T-helper 22 cell (primary cell): ENCODE data around the gene DOCK4.

Experiments used
- DNase-seq: peaks from one replicate; pipeline ENCODE4 v3.0.0-alpha.2; 2020; ENCODE audit warnings: low read depth

Gene DOCK4

DNA sequence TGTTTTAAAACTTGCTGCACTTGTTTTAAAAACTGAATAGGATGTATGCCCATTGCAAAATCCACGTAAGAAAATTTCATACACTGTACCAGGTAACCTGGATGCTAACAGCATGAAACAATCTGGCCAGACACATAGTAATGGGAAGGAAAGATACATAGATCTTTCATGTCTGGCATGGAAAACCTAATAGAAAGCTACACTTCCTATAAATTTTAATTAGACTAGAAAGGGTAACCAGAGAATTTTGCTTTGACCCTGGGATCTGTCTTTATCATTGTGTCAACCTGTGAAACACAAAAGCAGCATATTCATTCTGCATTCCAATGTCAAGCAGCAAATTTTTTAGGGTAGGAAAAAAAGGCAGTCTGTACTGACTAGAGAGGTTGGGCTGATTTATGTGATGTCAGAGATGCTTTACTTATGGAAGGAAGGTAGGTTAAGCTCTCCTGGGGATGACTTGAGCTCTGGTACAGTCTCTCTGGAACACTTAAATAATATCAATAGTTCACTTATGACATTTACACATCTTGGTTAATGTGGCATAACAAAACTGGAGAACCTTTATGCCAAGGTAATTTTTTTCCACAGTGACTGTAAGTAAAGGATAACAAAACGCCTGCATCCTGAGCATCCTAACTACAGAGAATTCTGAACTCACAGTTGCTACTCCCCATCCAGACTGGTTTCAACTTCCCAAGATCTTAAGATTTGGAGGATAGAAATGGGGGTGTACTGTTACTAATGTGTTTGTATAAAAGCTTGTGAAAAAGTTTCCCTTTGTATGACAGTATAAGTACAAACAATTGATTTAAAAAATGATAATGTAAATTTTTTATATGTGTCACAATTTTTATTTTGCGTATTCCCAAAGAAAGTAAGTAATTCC, 44.7 kb downstream of the DOCK4 start:
- no peak for DNase-seq

DNA sequence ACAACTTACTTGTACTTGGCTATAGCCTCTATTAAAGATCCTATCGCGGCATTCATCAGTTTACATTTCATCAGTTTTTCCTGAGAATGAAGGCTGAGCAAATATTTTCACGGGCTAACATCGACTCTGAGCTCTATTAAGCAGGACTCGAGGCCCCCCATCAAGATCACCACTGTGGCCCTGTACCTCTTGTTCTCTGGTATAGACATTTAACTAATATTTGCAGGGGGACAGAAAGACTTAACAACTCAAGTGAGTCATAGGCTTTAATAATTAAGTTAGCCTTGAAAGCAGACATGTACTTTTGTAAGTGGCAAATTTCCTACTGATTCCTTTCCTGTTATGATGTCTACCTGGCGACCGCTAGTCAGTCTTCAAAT, 45.4 kb downstream of the DOCK4 start:
- no peak for DNase-seq

DNA sequence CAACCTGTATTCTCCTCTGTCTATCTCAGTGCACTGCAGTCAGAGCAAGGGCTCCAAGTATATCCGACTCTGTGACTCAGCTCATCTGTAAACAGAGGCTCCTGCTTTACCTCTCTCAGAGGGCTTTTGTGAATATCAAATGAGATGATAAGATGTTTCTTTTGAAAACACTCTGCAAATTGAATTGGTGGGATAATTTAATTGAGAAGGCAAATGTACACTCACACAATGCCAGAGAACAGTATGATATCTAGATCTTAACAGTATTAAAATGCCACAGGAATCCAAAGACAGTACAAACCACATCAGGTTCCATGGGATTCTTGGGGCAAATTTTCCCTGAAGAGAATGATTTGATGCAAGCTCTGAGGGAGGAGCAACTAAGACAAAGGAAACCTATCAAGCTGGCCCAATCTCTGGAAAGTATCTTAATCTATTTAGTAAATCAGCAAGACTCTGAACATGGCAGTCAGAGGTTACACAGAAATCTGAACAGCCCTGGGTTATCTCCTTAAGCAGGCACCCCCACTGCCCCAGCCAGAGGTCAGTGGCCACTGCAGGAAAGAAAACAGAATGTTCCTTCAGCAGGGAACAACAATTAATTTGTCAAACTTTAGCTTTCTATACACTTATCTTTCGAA, 45.9 kb downstream of the DOCK4 start:
- DNase-seq = no peak

DNA sequence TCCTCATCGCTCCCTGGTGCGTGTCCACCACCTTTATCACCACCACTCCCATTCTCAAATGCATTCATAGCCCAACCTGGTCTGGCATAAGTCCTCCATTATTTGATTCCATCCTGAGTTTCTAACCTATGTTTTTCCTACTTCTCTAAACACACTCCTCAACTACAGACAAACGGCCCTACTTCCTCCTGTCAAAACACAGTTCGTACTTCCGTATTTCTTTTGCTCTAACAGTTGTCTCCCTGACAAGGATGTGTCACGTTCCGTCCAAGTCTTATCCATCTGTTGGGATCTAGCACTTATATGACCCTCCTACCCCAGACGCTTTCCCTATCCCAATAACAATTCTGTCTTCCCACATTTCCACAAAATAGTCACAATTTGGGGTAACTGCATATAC, 46.8 kb downstream of the DOCK4 start:
- DNase-seq = no peak

DNA sequence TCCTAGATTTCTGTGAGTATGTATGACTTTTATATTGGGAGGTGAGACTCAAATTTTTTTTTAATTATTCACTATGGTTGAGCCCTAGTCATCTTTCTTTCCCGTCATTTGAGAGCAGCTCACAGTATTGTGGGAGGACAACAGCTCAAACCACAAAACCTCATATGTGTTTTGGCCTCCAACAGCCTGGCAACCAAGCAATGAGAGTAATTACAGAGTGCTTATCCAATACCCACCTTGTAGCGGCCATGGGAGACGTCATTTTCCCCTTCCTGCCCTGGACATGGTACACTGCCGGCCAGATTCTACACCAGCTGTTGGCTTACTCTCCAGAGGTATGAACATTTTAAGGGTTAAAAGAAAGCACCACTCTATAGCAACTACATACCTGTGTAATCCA, 49.1 kb downstream of the DOCK4 start:
- no peak for DNase-seq

DNA sequence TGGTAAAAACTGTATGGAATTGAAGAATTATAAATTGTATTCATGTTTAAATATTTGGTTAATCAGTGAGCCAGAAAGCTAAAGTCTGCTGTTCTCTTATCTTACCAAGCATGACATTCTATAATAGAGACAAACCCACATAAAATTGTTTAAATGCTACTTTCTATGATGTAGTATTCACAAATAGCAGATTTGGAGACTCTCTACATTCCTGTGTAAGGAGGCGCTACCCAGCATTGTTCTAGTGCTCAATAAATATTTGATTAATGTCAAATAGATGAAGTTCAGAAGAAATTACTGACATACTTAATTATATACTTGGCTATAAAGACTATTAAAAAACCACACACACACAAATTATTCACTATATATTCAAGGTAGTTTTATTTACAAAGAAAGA, 49.8 kb downstream of the DOCK4 start:
- no peak for DNase-seq

DNA sequence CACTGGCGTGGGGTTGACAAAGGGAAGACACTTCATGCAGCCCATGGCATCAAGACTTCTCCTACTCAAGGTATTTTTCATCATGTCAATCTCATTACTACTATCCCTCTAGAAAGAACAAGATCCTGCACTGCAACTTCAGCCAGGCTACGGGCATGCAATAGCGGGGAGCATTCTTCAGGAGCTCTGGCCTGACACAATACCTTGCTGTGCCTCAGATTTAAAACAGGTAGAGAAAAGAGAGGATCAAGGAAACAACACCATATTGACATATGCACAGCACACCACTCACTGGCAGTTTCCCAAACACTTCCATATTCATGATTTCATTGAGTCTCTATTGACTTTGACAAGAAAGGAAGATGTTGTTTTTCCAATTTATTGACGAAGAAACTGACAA, 51.5 kb downstream of the DOCK4 start:
- DNase-seq = no peak

DNA sequence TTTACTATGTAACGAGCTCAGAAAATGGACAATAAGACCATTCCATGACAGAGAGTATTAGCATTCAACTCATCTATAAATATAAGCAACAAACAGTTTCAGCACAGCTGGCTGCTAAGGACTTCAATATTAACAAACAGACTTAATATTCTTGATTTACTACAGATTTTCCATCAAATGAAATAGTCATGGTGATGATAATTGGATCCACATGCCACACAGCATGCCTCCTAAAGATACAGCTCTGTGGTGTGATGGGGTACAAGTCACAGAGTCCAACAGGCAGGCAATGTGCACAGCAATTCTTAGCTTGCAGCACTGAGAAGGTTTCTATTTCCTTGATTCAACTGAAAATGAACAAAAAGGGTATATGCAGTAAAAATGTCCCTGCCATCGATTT, 54.0 kb downstream of the DOCK4 start:
- DNase-seq = no peak

DNA sequence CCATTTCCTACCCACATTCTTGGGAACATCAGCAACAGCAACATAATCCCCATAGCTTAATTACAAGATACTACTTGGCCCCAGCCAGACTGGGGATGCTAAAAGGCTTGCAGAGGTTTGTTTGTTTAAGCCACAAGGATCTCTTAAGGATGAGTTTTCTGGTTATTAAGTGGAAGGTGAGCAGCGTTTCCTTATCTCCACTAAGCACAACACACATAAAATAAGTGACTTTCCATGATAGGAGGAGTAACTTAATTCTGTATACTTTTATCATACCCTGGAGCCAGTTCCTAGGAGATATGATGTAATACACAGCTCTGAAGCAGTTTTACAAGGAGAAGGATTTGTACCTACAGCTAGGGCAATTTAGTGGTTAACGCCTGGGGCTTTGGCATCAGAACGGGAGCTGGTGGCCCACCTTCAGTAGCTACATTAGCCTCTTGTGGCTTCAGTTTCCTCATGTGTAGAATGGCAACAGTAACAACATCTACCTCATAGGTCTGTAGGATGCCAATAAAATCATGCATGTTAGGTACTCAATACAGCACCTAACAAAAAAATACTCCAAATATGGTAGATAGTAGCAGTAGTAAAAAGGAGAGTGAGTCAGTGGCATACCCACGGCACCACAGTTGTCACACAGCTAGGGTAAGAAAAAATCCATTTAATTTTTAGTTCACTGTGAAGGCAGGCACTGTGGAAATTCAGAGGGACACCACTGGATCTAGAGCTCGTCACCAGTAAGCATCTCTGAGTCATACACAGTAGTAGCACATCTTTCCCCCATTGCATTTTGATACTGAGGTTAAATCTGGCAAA, 55.2 kb downstream of the DOCK4 start:
- DNase-seq = no peak

DNA sequence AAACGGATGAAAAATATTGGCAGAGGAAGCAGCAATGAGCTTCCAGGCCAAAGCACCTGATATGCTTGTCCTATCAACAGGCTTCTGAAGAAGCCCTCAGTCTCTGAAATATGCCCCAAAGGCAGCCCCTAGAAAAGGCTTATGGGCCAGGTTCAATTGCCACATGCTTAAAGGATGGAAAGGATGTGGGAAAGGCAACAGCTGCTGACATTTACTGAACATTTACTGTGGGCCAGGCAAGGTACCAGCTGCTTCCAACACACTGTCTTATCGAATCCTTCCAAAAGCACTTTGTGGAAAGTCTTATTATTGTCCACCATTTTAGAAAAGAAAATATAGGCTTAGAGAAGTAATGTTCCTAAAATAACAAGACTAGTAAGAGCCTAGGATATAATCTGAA, 56.5 kb downstream of the DOCK4 start:
- no peak for DNase-seq

DNA sequence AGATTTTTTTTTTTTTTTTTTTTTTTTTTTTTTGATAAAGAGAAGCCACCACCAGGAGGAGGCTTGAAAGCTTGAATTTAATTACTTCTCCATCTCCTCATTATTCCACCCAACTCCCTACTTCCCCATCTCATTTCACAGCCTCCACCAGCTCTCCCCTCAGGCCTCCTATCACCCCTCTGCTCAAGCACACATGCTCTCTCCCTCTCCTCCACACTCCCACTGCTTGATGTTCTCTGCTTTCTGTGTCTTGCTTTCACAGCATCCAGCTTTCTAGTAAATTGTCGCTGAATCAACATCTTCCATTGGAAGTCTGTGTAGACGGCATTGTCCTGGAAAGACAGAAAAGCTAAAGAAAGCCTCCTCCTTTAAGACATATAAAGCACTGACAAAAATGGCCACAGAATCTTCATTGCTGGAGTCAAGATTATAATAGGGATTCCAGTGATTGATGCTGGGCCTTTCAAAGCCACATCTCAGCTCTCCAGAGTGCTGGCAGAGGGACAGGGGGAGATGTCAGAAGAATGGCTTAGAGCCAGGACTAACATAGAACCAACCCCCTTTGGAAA, 58.3 kb downstream of the DOCK4 start:
- DNase-seq = no peak

DNA sequence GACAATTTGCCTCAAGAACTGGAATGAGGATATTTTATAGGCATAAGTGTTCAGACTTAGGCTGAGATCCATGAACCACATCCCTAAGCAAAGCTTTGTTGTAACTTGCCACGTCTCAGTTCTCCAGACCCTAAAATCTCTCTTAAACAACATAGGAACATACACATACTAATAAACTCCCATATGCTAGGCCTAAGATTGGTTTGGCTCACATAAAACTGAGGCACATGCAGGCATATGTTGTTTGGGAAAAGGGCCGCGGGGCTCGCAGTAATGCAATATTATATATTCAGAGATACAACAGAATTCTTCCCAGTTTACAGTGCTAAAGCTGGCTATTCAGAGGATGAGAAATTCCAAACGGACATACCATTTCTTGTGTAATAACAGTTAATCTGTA, 61.0 kb downstream of the DOCK4 start:
- no peak for DNase-seq

DNA sequence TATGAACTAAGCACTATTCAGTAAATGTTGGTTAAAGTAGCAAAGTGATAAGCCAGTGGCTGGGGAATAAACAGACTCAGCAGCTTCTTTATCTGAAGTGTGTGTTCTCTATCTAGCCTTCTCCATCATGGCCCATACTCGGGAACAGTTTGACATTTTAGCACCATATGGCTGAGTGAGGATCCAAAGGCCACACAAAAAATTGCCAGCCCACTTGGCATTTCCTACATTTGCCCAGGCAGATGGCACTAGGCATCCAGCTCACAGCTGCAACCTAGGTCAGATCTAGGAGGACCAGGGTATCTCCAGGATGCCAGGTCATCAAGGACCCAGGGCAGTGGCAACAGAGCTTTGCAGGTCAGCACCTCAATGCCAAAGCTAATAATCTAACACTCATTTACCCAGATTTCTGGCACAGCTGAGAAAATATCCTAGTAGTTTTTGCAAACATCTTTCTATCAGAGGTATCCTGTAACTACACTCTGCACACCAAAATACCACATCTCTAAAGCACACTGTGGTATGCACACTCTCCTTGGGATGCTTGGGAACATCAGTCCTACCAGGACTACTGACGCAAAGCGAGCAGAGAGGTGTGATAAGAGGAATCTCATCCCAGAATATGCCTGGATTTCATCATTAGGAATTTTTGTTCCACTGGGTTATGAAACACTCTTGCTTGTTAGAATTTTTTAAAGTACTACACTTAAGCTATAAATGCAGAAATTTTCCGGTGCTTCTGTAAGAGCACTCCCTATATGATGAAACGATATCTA, 61.7 kb downstream of the DOCK4 start:
- no peak for DNase-seq

DNA sequence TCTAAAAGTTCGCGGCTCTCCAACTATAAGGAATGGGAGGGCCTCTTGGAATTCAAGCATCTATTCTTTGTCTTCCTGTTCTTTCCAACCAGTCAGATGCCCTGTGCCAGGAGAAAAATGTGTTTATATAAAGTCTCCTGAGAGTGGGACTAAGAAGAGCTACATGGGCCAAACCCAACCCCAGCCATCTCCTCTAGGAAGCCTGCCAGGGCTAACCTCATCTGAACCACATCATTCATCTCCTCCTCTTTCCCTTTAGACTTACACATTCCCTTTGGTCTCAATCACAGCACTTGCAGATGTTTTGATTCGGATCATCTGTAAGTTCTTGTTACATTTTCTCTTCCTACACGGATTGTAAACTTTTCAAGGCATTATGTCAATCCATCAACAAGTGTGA, 62.6 kb downstream of the DOCK4 start:
- no peak for DNase-seq

DNA sequence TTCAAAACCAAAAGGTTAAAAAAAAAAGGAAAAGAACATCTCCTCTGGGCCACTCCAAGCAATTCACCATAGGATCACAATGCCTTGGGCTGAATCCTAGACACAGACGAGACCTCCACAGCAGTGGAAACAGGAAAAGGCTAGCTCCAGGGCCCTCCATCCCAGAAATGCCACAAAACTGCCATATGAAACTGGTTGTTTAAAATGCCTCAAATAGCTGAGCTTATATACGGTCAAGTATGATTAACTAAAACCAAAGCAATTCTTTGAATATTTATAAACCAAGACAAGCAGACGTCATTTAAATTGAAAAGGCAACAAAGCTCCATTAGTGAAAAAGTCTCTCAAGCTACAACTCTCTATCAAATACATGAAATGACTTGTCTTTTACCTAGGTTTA, 63.1 kb downstream of the DOCK4 start:
- no peak for DNase-seq

DNA sequence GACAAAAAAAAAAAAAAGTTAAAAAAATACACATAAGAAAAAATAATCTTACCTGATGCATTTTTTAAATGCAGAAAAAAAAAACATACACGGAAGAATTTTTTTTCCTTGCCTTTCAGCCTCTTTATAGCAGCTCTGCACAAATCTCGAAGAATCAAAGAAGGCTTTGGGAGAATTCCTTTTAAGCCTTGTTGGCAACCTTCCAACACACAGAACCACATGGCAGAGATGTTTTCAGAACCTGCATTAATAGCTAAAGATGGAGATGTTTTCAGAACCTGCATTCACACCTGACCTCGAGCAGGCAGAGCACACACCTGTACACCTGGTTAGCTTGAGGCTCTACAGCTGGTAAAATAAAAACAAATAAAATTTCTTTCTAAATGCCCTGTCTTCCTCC, 65.6 kb downstream of the DOCK4 start:
- no peak for DNase-seq

DNA sequence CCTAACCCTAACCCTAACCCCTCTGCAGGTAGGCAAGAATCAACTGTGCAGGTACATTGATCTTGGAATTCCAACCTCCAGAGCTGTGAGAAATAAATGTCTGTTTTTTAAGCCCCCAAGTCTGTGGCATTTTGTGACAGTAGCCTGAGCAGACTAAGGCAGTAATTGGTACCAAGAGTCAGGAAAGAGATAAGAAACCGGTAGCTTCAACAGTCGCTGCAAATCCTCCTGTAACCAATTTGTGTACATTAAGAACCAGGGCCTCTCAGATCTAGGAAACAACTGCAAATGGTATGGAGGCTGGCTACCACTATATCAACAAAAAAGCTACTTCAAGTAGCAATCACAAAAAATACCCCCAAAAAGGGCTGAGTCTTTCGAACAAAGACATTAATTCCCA, 67.3 kb downstream of the DOCK4 start:
- DNase-seq = no peak

DNA sequence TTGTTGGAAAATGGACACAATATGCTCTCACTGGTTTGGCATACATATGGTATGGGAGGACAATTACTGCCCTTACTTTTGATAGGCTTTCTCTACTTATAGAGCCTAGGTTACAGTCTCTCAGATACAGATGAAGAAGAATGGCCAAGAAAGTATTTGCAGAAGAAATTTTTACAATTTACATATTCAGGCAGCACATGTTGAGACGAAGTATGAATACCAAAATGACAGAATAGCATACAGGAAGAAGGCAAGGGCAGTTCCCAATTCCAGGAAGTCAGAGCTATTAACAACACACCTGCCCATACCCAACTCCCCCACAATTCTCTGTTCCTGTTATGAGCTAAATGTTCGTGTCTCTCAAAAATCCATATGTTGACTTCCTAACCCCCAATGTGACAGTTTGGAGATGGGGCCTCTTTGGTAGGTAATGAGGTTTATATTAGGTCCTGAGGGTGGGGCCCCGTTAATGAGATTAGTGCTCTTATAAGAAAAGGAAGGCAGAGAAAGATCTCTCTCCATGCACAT, 67.8 kb downstream of the DOCK4 start:
- DNase-seq = no peak

DNA sequence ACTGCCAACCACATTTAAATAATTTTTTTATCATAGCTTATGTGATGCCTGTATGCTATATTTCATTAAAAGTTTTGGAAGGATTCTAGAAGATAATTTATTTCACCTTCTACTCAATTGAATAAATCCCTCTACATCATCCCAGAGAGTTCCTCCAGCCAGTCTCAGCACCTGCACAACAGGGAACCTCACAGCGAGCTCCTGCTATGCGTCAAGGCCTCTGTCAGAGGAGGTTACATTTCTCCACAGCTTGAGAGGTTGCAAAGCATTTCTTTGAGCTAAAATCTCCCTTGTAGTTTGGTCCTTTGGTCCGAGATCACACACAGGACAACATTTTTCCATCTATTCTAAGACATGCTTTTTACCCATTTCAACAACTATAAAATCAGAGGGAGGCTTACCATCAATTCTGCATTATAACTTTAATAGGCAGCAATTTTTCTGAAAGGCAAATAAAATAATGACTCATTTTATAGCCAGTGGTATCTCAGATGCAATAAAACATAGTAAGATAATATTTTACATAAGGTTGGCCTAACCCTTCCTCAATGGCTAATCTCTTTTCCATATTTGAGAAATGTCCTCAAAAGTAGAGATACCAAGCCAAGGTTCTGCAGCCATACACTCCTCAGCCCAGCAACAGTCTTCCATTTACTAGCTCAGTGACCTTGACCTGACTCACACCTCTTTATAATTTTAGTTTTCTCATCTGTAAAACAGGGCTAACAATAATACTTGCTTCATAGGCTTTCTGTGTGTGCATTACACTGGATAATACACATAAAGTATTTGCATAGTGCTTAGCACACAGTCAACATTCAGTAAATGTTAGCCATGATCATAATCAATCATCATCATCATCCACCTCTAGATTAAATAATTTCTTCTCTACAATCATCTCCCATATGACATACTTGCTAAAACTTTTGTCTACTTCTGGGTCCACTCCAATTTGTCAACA, 68.8 kb downstream of the DOCK4 start:
- DNase-seq = no peak

DNA sequence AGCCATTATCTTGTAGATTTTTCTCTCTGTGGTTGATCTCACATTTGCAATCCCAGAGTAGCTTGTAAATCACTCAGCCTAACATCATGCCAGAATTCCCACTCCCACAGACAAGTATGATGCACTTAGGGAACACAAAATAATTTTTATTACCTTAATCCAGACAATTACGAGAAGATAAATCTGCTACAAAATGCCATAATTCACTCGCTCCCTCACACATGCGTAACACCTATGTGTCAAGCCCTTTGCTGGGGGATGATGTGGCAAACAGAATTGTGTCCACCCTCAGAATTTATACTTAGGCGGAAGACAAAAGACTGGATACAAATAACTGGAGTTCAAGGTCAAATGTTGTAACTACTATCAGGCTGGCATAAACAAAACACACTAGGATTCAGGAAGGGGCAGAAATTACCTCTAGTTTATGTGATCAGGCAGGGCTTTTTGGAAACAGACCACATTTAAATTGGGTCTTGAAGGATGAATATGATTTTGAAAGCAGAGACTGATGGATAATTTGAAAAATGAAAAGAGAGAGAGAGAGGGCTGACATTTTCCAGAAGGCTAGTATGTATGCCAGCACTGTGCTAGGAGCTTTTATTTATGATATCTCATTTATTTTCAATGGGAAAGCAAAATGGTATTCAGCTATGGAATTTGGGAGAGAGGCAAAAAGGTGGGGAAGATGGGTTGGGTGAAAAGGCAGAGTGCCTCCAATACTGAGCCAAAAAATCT, 69.8 kb downstream of the DOCK4 start:
- no peak for DNase-seq
